IMR-90 (cell line): ENCODE measurements around the gene ITCH. TPM values are rescaled to one million over a fixed set of nuclear protein-coding genes. Genes with fewer than 3 reads are reported as not detected.

Source experiments
- ATAC-seq: fragments of 200-7000 bp; cut with Tn5 transposase; 2 replicates; pipeline ENCODE4 v1.9.1; 2020; ENCODE audit warnings: low read depth, mild to moderate bottlenecking, moderate library complexity
- BruUV-seq: library from RNA; stranded (reverse); fragments of 400-500 nt; replicated peaks from 2 replicates; lab custom pipeline; 2021; lab: Mats Ljungman, UMichigan
- CTCF ChIA-PET: fragments of 300-600 bp; formaldehyde crosslinking; extraction: SDS; loops from one replicate; lab custom pipeline; 2021; ENCODE audit warnings: antibody characterized with exemption; lab: Yijun Ruan, JAX
- POLR2A ChIA-PET: fragments of 300-600 bp; sonication (Branson Sonifier 250); formaldehyde crosslinking; loops from one replicate; lab custom pipeline; 2022; ENCODE audit warnings: antibody characterized with exemption; ENCODE audit not compliant: unreplicated experiment; lab: Charles Lee
- DNase-seq: peaks from one replicate; pipeline ENCODE4 v3.0.0; 2013
- H2AFZ ChIP-seq: replicated peaks from 2 replicates; pipeline ENCODE3; 2013; ENCODE audit warnings: low read length, mild to moderate bottlenecking; ENCODE audit not compliant: poor library complexity
- H2AK5ac ChIP-seq: 2 replicates; pipeline ENCODE4 v1.6.1; 2013; ENCODE audit warnings: low read depth, low read length, inconsistent platforms
- H2AK9ac ChIP-seq: replicated peaks from 2 replicates; pipeline ENCODE3; 2013; ENCODE audit warnings: mild to moderate bottlenecking, low read depth, low read length, moderate library complexity; ENCODE audit not compliant: poor library complexity
- H2BK120ac ChIP-seq: 2 replicates; pipeline ENCODE4 v1.6.1; 2013; ENCODE audit warnings: low read depth, low read length, inconsistent platforms
- H2BK15ac ChIP-seq: 3 replicates; pipeline ENCODE4 v1.6.1; 2013; ENCODE audit warnings: low read depth, low read length, inconsistent platforms
- H2BK20ac ChIP-seq: 2 replicates; pipeline ENCODE4 v1.6.1; 2013; ENCODE audit warnings: low read depth, mild to moderate bottlenecking, inconsistent platforms, low read length, moderate library complexity
- H2BK5ac ChIP-seq: 2 replicates; pipeline ENCODE4 v1.6.1; 2013; ENCODE audit warnings: mild to moderate bottlenecking, low read depth, low read length, inconsistent platforms; ENCODE audit not compliant: poor library complexity, severe bottlenecking
- H3K14ac ChIP-seq: replicated peaks from 2 replicates; pipeline ENCODE4 v1.6.1; 2013; ENCODE audit warnings: low read depth, low read length, inconsistent platforms
- H3K18ac ChIP-seq: 2 replicates; pipeline ENCODE4 v1.6.1; 2013; ENCODE audit warnings: low read depth, low read length, control low read depth
- H3K23ac ChIP-seq: 2 replicates; pipeline ENCODE4 v1.6.1; 2013; ENCODE audit warnings: low read depth, low read length, inconsistent platforms
- H3K27ac ChIP-seq: 2 replicates; pipeline ENCODE4 v1.5.1; 2013; ENCODE audit warnings: mild to moderate bottlenecking, control low read depth, low read length; ENCODE audit not compliant: insufficient read depth
- H3K27me3 ChIP-seq: 2 replicates; pipeline ENCODE4 v1.6.1; 2013; ENCODE audit warnings: low read length; ENCODE audit not compliant: control insufficient read depth, insufficient read depth
- H3K36me3 ChIP-seq: 2 replicates; pipeline ENCODE4 v1.6.1; 2013; ENCODE audit warnings: low read length, mixed read lengths; ENCODE audit not compliant: control insufficient read depth, insufficient read depth
- H3K4ac ChIP-seq: 2 replicates; pipeline ENCODE4 v1.6.1; 2013; ENCODE audit warnings: low read depth, low read length, inconsistent platforms
- H3K4me1 ChIP-seq: 2 replicates; pipeline ENCODE4 v1.6.1; 2013; ENCODE audit warnings: low read length, mixed read lengths; ENCODE audit not compliant: control insufficient read depth, insufficient read depth
- H3K4me2 ChIP-seq: 2 replicates; pipeline ENCODE4 v1.6.1; 2013; ENCODE audit warnings: low read depth, mild to moderate bottlenecking, control low read depth, low read length, moderate library complexity
- H3K4me3 ChIP-seq: 2 replicates; pipeline ENCODE4 v1.5.1; 2013; ENCODE audit warnings: low read depth, mild to moderate bottlenecking, control low read depth, low read length, moderate library complexity; ENCODE audit not compliant: insufficient read depth
- H3K56ac ChIP-seq: 2 replicates; pipeline ENCODE4 v1.6.1; 2013; ENCODE audit warnings: low read length, inconsistent platforms; ENCODE audit not compliant: insufficient read depth; ENCODE audit errors: extremely low read depth
- H3K79me1 ChIP-seq, 2 experiments: 2 replicates each; pipeline ENCODE4 v1.6.1; 2013; ENCODE audit warnings: low read length in 2 of 2, inconsistent platforms in 1 of 2, low read depth in 1 of 2
- H3K9ac ChIP-seq: 2 replicates; pipeline ENCODE4 v1.6.1; 2013; ENCODE audit warnings: low read depth, low read length, control low read depth
- H3K9me1 ChIP-seq: 2 replicates; pipeline ENCODE4 v1.6.1; 2013; ENCODE audit warnings: low read length, inconsistent platforms; ENCODE audit not compliant: insufficient read depth
- H3K9me3 ChIP-seq: 2 replicates; pipeline ENCODE4 v1.6.1; 2013; ENCODE audit warnings: low read length; ENCODE audit not compliant: control insufficient read depth, insufficient read depth
- H4K20me1 ChIP-seq: 2 replicates; pipeline ENCODE4 v1.6.1; 2013; ENCODE audit warnings: low read length, inconsistent platforms; ENCODE audit not compliant: insufficient read depth
- H4K5ac ChIP-seq: 2 replicates; pipeline ENCODE4 v1.6.1; 2013; ENCODE audit warnings: mild to moderate bottlenecking, low read depth, low read length, control low read depth
- H4K8ac ChIP-seq, 2 experiments: 2 replicates each; pipeline ENCODE4 v1.6.1; 2013; ENCODE audit warnings: low read depth in 2 of 2, low read length in 2 of 2, control low read depth in 1 of 2, inconsistent platforms in 1 of 2
- H4K91ac ChIP-seq: 2 replicates; pipeline ENCODE4 v1.6.1; 2013; ENCODE audit warnings: low read depth, low read length, inconsistent platforms; ENCODE audit not compliant: insufficient read depth
- RFX5 ChIP-seq: IDR thresholded peaks from 2 replicates; pipeline ENCODE4 v1.8.0; 2012; ENCODE audit warnings: low read depth, mild to moderate bottlenecking, low read length, moderate library complexity
- WGBS, 2 experiments: methylation state at CpG; one replicate each; pipeline versions ENCODE4 v1.1.5 to v1.1.7; 2013; ENCODE audit warnings: missing lambda C conversion rate in 2 of 2; ENCODE audit not compliant: insufficient read length in 1 of 2; ENCODE audit errors: extremely low coverage in 2 of 2; 5-methylcytosine and 5-hydroxymethylcytosine counted together
- dilution Hi-C: fragments of 300-500 bp; cut with HindIII; formaldehyde crosslinking; loops from one replicate; pipeline ENCODE4 v1.14.3; 2018; ENCODE audit warnings: low sequenced_read_pairs; ENCODE audit not compliant: unreplicated experiment
- in situ Hi-C: fragments of 300-500 bp; cut with MboI; formaldehyde crosslinking; loops from 3 replicates; pipeline ENCODE4 v1.14.3; 2019; ENCODE audit warnings: low sequenced_read_pairs, inconsistent platforms, mixed read lengths
- intact Hi-C: fragments of 100-400 bp; cut with micrococcal nuclease; formaldehyde crosslinking; loops from 2 replicates; pipeline ENCODE4 v1.10.0; 2022
- polyA plus RNA-seq, 3 experiments: library from polyadenylated mRNA; depleted of rRNA; stranded (reverse); fragments of >200 nt; gene quantifications; 2 replicates each; pipeline ENCODE4 v1.2.3, GENCODE V29; 2012; ENCODE audit warnings: low replicate concordance in 1 of 3
- total RNA-seq: library from RNA; depleted of rRNA; stranded (reverse); fragments of >200 nt; gene quantifications from 2 replicates; pipeline ENCODE4 v1.2.3, GENCODE V29; 2012

Gene ITCH
- total and polyA plus RNA-seq, 2 of the 4 experiments (the other 2 are of a cell fraction), result 12.7 to 94.6 TPM

DNA sequence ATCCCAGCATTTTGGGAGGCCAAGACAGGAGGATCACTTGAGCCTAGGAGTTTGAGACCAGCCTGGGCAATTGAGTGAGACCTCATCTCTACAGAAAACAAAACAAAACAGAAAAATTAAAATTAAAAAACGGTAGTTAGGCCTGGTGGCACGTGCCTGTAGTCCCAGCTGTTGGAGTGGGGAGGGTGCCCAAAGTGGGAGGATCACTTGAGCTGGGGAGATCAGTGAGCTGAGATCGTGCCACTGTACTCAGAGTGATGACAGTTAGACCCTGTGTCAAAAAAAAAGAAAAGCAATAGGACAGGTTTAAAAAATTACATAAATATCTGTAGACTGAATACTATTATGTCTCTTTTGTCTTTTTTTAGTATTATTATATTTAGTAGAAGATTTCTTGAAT, 64.3 kb downstream of the ITCH start:
- H3K23ac ChIP-seq, result no peak overlapping the region

More for the DNA sequence above, 64.3 kb downstream of the ITCH start:
- Histone ChIP-seq H3K18ac (no peak overlapping the region), H4K20me1 (peaks cover 9% of the 10 kb centered on the region; the same call in 1 of the 2 replicates), H2AK9ac (no peak overlapping the region), H3K4me3 (no peak overlapping the region), H3K9me3 (no peaks in the 10 kb centered on the region), H2BK20ac (no peak overlapping the region), H2BK120ac (no peak overlapping the region), H3K4me1 (peaks cover 2% of the 10 kb centered on the region; the same call in 1 of the 2 replicates), H3K36me3 (peaks cover 28% of the 10 kb centered on the region), H3K27ac (no peak overlapping the region), H3K9me1 (peaks cover 10% of the 10 kb centered on the region), H3K9ac (no peak overlapping the region), H2AK5ac (no peak overlapping the region), H3K4ac (no peak overlapping the region), H3K79me1 (peaks cover 41 to 64% of the 10 kb centered on the region in 2 experiments), H3K4me2 (no peak overlapping the region), H4K8ac (no peak overlapping the region), H3K27me3 (no peaks in the 10 kb centered on the region), H2BK5ac (no peak overlapping the region), H3K14ac (no peak overlapping the region), H2BK15ac (no peak overlapping the region), H3K56ac (no peak overlapping the region), H4K91ac (no peak overlapping the region), H4K5ac (no peak overlapping the region), H2AFZ (no peak overlapping the region)
- 100% methylated on average over 1 of the region's 3 CpGs; no CpG with 5 or more reads in 1 of the 2 experiments for WGBS, 2 experiments
- in situ Hi-C loops, result no loop called here
- CTCF ChIA-PET, result no interaction called here
- intact Hi-C loops, result no loop called here
- POLR2A ChIA-PET, result no interaction called here
- dilution Hi-C loops, result no loop called here
- no peak for DNase-seq
- no TSS peak for BruUV-seq
- no peak for ATAC-seq
- TF ChIP-seq RFX5, result no peak
